Measurements from ENCODE around the gene MON1B. TPM values are rescaled to one million over a fixed set of nuclear protein-coding genes. Genes with fewer than 3 reads are reported as not detected.
A peak's percentile ranks its signal among the peaks of the same experiment; 100 is the strongest.

Gene MON1B
- total and polyA plus RNA-seq, 2 of the 4 experiments (the other 2 are of a cell fraction), result 5.2 to 19.2 TPM

- Histone ChIP-seq H3K4me2 (ENCODE audit: low read depth, low read length) (no peak overlapping the region), H3K56ac (ENCODE audit: extremely low read depth, insufficient read depth, low read length) (no peak overlapping the region), H2AK5ac (ENCODE audit: low read depth, low read length) (no peak overlapping the region), H3K18ac (ENCODE audit: low read depth, low read length) (no peak overlapping the region), H3K14ac (replicated peaks; ENCODE audit: low read depth, low read length) (no peak overlapping the region), H3K9ac (ENCODE audit: low read depth, low read length) (no peak overlapping the region), H2BK120ac (ENCODE audit: low read depth, low read length) (no peak overlapping the region), H4K20me1 (ENCODE audit: insufficient read depth, low read length) (no peaks in the 10 kb centered on the region), H4K91ac (ENCODE audit: insufficient read depth, low read depth, low read length) (no peak overlapping the region), H4K8ac (ENCODE audit: low read depth in 2 of 2, low read length in 2 of 2) (no peak overlapping the region), H3K27ac (ENCODE audit: insufficient read depth, low read length) (no peak overlapping the region), H3K4me1 (ENCODE audit: control insufficient read depth, insufficient read depth, low read length) (no peaks in the 10 kb centered on the region), H3K23ac (ENCODE audit: low read depth, low read length) (no peak overlapping the region), H2AFZ (replicated peaks; ENCODE audit: low read length, poor library complexity) (no peak overlapping the region), H2BK15ac (ENCODE audit: low read depth, low read length) (no peak overlapping the region), H2BK20ac (ENCODE audit: low read depth, low read length) (no peak overlapping the region), H3K4me3 (ENCODE audit: insufficient read depth, low read depth, low read length) (no peak overlapping the region), H2AK9ac (replicated peaks; ENCODE audit: low read depth, low read length, poor library complexity) (no peak overlapping the region), H3K9me3 (ENCODE audit: control insufficient read depth, insufficient read depth, low read length) (no peaks in the 10 kb centered on the region), H3K27me3 (ENCODE audit: control insufficient read depth, insufficient read depth, low read length) (peaks cover 1% of the 10 kb centered on the region; the same call in 1 of the 2 replicates), H3K9me1 (ENCODE audit: insufficient read depth, low read length) (no peaks in the 10 kb centered on the region), H3K4ac (ENCODE audit: low read depth, low read length) (no peak overlapping the region), H3K36me3 (ENCODE audit: control insufficient read depth, insufficient read depth, low read length) (no peaks in the 10 kb centered on the region), H2BK5ac (ENCODE audit: low read depth, low read length, poor library complexity, severe bottlenecking) (no peak overlapping the region), H4K5ac (ENCODE audit: low read depth, low read length) (no peak overlapping the region), H3K79me1 (ENCODE audit: low read depth in 1 of 2, low read length in 2 of 2) (no peaks in the 10 kb centered on the region)
- in situ Hi-C loops (cut with MboI; ENCODE audit: low sequenced_read_pairs), result loop anchor here (5.0 kb wide), 1 partner anchor 1385 kb away; no protein-coding TSS in a partner anchor
- POLR2A ChIA-PET (ENCODE audit: unreplicated experiment), result no interaction called here
- dilution Hi-C loops (cut with HindIII; ENCODE audit: low sequenced_read_pairs, unreplicated experiment), result loop anchor here (25.0 kb wide), 1 partner anchor 1385 kb away; no protein-coding TSS in a partner anchor
- ATAC-seq (ENCODE audit: low read depth), result peak; percentile 85
- TF ChIP-seq ELK1 (IDR thresholded peaks at IDR 0.05; ENCODE audit: borderline replicate concordance, low read depth, low read length) (no peak), BHLHE40 (IDR thresholded peaks at IDR 0.05; ENCODE audit: low read depth, low read length) (no peak), CTCF (conservative IDR thresholded peaks at IDR 0.05; ENCODE audit: low read depth, low read length) (peak; percentile 68), SMC3 (IDR thresholded peaks at IDR 0.05; ENCODE audit: low read depth, low read length) (peak; percentile 63), RAD21 (IDR thresholded peaks at IDR 0.05; ENCODE audit: low read length) (peak; percentile 72), RCOR1 (IDR thresholded peaks at IDR 0.05; ENCODE audit: insufficient replicate concordance, low read length) (no peak), NFE2L2 (IDR thresholded peaks at IDR 0.05; ENCODE audit: low read depth, low read length) (no peak), CHD1 (IDR thresholded peaks at IDR 0.05; ENCODE audit: low read depth, low read length) (no peak), USF2 (IDR thresholded peaks at IDR 0.05; ENCODE audit: low read depth, low read length) (no peak), MXI1 (IDR thresholded peaks at IDR 0.05; ENCODE audit: borderline replicate concordance, low read depth, low read length) (no peak)
- DNase-seq, result peak; percentile 59
- intact Hi-C loops (cut with micrococcal nuclease), result loop anchor here (1.0 to 10.0 kb wide), 2 partner anchors 1383 to 1527 kb away; partner anchors contain the start of genes KARS1 and TERF2IP
- BruUV-seq (replicated peaks), result no TSS peak
- CTCF ChIA-PET, result interaction anchor here (0.7 to 2.0 kb wide), 8 partner anchors 11 to 1385 kb away, joined by 3 to 12 read pairs (median 3); no protein-coding TSS in a partner anchor
- WGBS, 2 experiments (ENCODE audit: extremely low coverage in 2 of 2, insufficient read length in 1 of 2), result no CpG with 5 or more reads among the region's 5 CpGs
These were observed 19.0 kb upstream of the MON1B start for GRCh38 chr16:77171745-77172635.
